HG02763 (cell line): Measurements from ENCODE around the gene MFSD1.

ENCODE experiments used
- ATAC-seq: cut with Tn5 transposase; IDR thresholded peaks from one replicate; pipeline ENCODE4 v1.9.1; 2021; ENCODE audit warnings: mild to moderate bottlenecking, moderate library complexity; ENCODE audit not compliant: unreplicated experiment

Gene MFSD1, protein sequence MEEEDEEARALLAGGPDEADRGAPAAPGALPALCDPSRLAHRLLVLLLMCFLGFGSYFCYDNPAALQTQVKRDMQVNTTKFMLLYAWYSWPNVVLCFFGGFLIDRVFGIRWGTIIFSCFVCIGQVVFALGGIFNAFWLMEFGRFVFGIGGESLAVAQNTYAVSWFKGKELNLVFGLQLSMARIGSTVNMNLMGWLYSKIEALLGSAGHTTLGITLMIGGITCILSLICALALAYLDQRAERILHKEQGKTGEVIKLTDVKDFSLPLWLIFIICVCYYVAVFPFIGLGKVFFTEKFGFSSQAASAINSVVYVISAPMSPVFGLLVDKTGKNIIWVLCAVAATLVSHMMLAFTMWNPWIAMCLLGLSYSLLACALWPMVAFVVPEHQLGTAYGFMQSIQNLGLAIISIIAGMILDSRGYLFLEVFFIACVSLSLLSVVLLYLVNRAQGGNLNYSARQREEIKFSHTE

DNA sequence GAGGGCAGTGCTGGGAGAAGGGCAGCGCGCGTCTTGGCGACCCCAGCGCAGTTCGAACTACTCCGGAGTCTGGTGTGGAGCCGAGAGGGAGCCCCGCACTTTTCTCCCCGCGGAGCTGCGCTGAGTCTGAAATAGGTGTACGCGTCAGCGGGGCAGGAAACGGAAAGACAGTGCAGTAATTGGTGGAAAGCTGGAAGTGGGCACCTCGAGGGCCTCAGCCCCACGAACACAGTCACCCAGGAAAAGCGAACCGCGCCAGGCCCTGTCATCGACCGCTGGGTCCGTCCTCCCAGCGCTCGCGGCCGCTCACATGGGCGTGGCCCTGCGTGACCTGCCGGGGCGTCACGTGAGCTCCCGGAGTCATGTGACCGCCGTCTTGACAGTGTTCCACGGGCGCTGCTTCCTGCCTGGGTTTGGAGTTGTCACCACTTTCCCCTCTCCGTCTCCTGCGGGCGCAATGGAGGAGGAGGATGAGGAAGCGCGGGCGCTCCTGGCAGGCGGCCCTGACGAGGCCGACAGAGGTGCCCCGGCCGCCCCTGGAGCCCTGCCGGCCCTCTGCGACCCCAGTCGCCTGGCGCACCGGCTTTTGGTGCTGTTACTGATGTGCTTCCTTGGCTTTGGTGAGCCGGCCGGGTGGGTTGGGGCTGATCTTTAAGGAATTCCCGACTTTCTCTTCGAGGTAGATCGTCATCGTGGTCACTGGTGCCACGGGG, at the start of gene MFSD1:
TSS of gene MFSD1 (plus strand) at position 359 of the 713 bp plus-strand sequence. CDS start at position 458, 99 bp downstream.
- peak; percentile 98 for ATAC-seq

DNA sequence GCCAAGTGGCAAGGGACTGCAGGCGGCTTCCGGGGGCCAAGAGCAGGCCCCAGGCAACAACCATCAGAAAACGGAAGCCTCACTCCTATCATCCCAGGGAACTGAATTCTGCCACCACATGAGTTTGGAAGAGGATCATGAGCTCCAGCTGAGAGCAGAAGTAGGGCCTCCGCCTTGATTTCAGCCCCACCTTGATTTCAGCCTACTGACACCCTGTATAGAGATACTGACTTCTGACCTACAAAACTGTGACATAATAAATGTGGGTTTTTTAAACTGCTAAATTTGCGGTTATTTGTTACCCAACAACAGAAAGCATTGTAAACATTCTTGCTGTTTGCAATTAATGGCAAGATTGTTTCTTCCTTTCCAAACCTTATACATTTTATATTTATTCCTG, 48.0 kb upstream of the MFSD1 start:
- ATAC-seq: no peak

DNA sequence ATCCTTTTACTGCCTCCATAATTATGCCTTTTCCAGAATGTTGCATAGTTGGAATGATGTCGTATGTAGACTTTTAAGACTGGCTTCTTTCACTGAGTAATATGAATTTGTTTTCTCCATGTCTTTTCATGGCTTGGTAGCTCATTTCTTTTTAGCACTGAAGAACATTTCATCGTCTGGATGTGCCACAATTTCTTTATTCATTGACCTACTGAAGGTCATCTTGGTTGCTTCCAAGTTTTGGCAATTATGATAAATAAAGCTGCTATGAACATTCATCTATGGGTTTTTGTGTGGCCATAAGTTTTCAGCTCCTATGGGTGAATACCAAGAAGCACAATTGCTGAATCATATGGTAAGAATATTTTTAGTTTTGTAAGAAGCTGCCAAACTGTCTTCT, 46.4 kb upstream of the MFSD1 start:
- no peak for ATAC-seq

DNA sequence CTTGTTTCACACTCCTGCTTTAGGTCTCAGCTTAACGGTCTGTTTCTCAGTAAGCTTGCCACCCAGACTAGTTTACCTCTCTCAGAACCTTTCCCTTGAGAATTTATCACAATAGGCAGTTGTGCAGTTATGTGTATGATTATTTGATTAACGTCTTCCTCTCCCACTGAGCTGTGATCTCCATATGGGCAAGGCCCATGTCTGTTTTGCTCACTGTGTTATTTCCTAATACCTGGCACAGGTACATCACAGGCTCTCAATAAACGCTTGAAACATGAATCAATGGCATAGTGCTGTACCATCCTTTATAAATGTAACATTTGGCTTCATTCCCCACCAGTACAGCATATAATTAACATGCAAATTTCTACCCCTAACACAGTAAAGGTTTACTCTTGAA, 40.5 kb upstream of the MFSD1 start:
- no peak for ATAC-seq

DNA sequence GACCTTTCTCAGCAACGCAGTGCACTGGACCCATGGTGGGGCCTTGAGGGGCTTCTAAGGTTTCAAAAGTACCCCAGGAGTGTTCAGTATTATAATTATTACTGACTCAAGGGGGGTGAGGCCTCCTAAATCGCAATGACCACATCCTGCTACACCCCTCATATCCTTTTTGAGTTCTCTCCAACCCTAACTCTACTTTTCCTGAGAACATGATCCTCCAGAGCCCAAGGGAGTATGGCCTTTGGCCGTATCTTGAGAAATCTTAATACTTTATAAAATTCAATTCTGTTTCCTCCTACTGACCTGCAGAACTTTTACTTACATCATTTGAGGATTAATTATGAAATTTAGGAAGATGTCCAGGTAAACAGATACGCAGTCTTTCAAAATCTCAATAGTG, 39.2 kb upstream of the MFSD1 start:
- no peak for ATAC-seq

DNA sequence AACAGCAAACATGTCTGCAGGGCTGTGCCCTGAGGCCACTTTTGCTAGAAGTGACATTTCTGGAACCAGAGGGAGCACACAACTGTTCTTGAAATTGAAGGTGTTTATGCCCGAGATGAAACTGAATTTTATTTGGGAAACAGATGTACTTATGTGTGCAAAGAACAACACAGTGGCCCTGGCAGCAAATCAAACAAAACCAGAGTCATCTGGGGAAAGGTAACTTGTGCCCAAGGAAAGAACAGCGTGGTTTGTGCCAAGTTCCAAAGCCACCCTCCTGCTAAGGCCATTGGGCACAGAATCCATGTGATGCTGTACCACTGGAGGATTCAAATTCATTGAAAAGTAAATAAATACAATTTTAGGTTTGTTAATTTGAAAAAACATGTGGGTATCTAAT, 38.4 kb upstream of the MFSD1 start:
- no peak for ATAC-seq

DNA sequence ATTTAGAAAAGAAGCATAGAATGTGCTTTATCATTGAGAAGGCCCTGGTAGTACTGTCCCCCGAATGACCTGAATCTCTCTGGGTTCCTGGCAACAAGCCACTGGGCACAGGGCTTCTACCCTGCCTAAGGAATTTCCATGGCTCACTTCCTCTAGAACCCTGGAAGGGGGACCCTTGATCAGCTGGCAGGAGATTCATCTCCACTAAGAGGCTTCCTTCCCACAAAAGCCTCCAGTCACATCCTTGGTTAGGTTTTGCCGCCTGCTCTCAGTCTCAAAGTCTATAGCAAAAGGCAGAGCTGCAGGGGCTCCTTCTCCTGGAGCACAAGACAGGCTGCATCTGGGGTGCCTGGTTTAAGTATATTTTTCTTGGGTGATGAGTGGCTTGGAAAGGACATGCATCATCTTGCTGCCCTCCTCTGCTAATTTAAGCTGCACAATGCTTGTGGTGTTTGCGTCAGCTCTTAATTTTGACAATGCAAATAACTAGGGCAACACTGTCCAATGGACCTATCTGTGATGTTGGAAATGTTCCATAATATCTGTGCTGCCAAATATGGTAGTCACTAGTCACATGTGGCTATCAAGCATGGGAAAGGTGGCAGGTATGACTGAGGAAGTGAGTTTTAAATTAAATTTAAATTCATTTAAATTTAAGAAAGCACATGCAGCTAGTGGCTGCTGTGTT, 36.2 kb upstream of the MFSD1 start:
- ATAC-seq: no peak

DNA sequence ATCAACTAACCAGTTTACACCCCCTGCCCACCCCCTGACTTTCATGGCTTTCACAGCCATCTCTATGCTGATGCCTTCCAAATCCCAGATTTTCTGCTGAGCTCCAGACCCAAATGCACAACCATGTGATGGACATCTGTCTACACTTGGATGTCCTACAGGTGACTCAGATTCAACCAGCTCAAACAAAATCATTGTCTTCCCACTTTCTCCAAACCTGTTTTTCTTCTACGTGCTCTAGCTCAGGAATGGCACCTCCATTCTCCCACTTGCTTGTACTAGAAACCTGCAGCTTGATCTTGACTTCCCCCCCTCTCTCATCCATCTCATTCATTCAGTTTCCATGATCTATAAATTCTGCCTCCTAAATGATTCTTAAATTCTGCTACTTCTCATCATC, 35.5 kb upstream of the MFSD1 start:
- ATAC-seq: no peak

DNA sequence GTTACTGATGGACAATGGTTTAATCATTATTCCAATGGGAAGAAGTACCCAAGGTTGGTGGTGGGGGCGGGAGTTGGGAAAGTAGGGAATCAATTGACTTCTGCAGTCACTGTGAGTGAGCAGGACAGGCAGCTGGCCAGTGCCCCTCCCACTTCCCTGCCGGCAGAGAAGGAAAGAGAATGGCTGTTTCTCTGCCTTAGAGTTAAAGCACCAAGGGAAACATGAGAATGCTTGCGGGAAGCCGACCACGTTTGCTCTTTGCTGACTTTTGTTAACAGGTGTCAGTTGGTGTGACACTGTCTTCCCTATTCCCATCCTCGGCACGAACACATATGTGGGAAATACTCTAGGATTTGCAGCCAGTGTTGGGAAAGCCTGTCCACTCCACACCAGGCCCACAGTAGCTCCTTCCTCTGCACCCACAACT, 33.5 kb upstream of the MFSD1 start:
- no peak for ATAC-seq

DNA sequence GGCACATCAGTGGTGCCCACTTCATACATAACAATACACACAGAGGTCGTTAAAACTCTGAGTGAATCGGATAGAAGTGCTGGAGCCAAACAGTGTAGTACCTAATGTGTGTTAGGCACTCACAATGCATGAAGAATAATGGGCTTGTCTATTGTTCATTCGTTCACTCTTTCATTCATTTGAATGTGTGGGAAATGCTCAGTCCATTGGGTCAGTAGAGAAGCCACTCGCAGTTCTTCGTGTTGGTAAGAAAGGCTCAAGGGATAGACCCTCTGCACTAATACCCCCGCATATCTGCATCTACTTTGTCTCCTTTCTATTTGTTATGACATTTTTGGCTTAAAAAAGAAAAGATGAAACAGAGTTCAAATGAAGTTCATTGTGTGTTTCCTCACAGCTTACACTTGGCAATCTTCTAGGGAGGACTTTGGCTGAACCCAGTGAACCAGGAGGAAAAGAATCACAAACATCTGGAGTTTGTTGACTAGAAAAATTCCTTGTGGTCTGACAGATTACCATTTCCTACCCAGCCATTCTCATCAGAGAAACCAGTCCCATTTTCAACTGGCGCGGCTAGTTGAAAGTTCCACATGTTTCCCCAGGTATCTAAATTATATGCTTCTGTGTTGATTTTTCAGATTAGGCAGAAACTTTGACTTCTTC, 32.8 kb upstream of the MFSD1 start:
- ATAC-seq: no peak

DNA sequence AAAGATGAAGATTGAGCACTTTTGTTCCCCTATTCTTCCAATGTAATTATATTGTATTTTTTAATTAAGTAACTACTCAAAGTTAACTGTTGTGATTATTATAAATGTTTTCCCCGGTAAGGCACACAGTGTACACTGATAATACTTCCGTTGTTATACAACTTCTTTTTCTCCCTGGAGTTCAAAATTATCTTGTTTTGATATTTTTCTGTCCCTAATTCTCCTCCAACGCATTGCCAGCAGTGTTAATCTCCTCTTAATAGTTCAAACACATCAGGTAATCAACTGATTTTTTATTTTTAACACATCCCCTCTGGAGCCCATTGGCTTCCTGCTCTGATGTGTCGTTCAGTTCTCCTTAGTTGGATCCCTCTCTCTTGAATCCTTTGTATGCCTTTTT, 32.3 kb upstream of the MFSD1 start:
- ATAC-seq: no peak

DNA sequence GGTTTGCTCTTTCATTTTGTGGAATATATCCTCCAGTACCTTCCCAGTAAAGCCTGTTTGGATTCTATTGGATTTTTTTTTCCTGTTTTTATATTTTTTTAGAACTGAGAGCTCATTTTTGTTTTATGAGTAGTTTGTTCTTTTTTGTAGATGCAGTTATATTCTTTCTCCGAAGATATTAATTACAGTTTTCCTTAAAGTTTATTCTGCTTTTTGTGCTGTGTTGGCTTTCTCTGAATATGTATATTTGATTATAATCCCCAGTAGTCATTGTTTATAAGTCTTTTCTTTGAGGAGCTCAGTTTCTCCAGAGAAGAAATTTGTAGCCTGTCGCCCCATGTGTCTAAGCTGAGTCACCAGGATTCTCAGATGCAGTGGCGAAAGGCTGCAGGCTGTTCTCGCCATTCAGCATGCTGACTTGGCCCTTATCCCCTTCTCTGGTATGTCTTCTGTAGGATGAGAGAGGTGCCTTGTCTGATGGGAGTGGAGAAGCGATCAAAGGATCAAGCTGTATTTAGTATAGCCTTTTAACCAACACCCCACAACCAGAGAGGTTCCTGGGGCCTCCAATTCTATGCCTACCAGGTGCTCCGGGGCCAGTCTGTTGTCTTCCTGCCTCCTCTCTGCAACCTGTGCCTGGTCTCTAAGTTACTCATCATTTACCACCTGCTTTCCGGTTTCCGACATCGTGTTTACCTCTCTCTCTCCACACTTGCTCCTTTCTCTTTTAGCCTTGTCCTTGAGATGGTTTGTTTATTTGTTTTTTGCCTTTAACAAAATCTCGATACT, 31.7 kb upstream of the MFSD1 start:
- no peak for ATAC-seq

DNA sequence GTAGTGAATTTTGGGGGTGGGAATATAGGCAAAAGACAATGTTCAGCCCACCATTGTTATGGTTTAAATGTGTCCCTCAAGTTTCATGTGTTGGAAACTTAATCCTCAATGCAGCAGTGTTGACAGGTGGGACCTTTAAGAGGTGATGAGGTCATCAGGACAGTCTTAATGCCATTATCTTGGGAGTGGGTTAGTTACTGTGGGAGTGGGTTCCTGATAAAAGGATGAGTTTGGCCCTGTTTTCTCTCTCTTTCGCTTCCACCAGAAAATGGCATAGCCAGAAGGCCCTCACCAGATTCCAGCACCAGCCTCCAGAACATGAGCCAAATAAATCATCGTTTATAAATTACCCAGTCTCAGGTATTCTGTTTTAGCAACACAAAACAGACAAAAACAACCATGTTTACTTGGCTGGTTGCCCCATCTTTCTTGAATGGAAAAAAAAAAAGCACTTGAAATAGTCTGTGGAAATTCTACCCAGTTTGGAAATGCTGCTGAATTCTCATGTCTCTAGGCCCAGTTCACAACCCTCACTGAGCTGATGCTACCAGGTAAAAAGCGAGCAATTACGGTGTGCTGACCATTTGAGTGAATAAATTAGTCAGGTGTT, 31.0 kb upstream of the MFSD1 start:
- ATAC-seq: no peak

DNA sequence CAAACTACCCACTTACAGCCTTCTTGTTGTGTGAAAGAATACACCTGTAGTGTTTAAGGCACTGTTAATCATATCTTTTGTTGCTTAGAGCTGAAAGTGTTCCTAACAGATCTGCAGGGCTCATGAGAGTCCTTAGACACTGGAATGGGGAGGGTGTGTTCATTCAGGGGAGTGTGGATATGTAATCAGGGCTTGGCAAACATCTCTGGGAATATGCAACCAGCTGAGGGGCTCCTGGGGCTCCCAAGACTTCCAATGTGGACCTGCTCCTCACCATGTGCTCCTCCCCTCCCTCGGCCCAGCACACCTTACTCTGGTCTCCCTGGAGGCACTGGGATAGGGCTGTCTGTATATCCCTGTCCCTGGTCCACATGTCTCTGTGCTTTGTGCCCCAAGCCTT, 30.3 kb upstream of the MFSD1 start:
- no peak for ATAC-seq

DNA sequence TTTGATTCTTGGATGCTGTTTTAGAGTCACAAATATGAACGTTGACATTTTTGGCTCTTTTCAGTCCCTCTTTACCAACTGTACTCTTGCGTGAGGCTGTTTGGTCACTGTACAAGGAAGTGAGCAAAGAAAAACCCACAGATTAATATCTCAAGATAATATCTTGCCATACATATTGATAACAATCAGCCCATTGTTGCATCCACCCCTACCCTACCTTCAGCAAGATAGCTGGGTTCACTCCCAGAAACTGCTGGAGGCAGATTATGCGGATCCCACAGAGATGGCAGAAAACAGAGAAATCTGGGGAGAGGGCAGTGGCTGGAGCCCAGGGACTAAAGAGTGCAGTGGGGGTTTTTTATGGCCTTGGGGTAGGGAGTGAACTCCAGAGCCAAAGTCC, 29.9 kb upstream of the MFSD1 start:
- ATAC-seq: no peak

DNA sequence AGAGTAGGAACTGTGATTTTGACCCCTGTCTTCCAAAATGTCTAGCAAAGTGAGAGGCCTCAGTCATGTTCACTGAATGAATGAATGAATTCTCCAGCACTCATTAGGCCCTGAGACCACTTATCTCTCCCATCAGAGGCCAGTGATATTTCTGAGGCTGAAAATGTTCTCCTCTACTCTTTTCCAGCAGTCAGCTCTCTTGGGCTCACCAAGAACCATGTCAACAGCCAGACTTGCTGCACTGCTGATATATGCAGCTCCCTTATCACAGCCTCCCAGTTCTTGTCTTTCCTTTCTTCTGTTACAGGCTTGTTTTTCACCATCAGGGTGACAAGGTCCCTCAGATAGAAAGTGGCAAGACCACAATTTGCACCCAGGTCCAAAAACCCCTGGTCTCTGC, 28.7 kb upstream of the MFSD1 start:
- no peak for ATAC-seq

DNA sequence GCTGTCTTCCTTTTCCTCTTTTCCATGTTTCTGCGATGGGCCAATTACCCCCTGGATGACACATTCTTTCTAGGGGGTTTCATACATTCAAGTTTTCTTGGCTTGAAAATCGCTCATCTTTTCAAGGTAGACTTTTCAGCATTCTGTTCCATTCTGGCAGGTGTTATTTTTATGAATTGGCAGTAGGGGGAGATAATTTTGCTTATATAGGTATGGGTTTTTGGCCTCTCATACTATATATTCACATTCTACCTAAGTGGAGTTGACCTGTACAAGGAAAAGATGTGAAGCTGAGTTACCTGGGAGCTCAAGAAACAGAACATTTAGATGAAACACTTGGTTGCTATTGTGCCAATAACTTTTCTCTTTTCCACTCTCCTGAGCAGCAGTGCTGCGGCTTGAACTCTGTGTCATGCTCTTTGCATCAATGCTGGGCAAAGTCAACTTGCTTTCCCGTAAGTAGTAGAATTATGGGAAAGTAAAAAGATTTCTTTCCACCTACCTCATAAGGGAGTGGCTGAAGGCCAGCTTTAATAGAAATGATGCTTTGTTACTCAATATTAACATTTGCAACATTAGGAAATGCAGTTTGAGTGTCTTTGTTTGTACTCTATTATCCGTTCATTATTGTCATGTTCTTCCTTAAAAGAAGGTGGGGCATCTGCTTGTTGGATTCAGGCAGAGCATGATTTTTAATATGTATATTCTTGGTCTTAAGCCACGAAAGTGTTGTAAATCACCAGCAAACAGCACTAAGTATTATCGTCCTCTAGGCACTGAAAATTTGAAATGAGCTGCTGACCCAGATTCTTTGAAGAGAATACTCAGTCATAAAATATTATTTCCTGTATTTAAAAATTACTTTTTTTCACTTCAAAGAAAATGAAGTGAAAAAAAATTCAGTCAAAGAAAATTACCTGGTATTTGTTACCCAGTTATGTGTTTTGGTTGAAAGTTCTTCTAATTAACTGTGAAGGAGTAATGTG, 27.7 kb upstream of the MFSD1 start:
- no peak for ATAC-seq

DNA sequence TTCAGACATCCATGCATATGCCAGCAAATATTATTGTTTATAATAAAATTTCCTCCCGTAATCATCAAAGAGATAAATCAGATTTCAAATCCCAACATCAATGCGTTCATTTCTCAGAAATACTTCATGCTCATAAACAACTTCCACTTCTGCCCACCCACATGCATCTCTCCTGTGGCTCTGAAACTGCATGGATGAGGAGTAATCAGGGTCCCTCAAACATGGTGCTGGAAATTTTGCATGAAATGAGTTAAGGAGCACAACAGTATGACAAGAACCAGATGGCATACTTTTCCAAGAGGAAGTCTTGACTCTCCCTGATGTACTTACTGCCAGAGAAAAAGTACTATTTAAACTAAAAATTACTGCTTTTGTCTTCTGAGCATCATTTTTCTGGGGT, 26.9 kb upstream of the MFSD1 start:
- no peak for ATAC-seq
